Adrenal gland (tissue), 12 donors: ENCODE measurements around the gene MRM1. TPM values are rescaled to one million over a fixed set of nuclear protein-coding genes. Genes with fewer than 3 reads are reported as not detected.

Experiments used
- DNase-seq, 7 donors: peaks; one replicate each; pipeline ENCODE4 v3.0.0-alpha.2; 2019 to 2020
- H3K27ac ChIP-seq, 5 donors: fragments of 200-600 bp; sonication (generic) in 4 of 5; 1 replicate in 3 of 5; 2 replicates in 2 of 5; pipeline versions ENCODE4 v1.5.1 to v1.8.0; 2016 to 2020; ENCODE audit warnings: mild to moderate bottlenecking in 1 of 5
- H3K27me3 ChIP-seq: fragments of 200-600 bp; 2 replicates; pipeline ENCODE4 v1.8.0; 2021
- H3K36me3 ChIP-seq, 2 donors: fragments of 200-600 bp; replicated peaks in 1 of 2; 1 replicate in 1 of 2; 2 replicates in 1 of 2; pipeline versions ENCODE4 v1.5.1 to v1.8.0; 2018 to 2022
- H3K4me1 ChIP-seq, 2 donors: fragments of 200-600 bp; replicated peaks in 1 of 2; 1 replicate in 1 of 2; 2 replicates in 1 of 2; pipeline versions ENCODE4 v1.5.1 to v1.8.0; 2018 to 2021
- H3K4me3 ChIP-seq, 4 donors: fragments of 200-600 bp; sonication (generic) in 3 of 4; one replicate each; pipeline ENCODE4 v1.5.1; 2016 to 2018
- H3K9me3 ChIP-seq, 3 donors: fragments of 200-600 bp; sonication (generic) in 1 of 3; replicated peaks in 1 of 3; 1 replicate in 2 of 3; 2 replicates in 1 of 3; pipeline versions ENCODE4 v1.5.1 to v1.8.0; 2016 to 2021
- POLR2A ChIP-seq, 2 donors: fragments of 450-650 bp; IDR thresholded peaks; one replicate each; pipeline ENCODE4 v1.6.1; 2017; ENCODE audit warnings: antibody characterized with exemption in 2 of 2, mild to moderate bottlenecking in 2 of 2, moderate library complexity in 1 of 2
- WGBS, 4 donors: extraction: QIAGEN DNeasy Blood & Tissue Kit in 2 of 4; methylation state at CpG; one replicate each; pipeline versions ENCODE4 v1.1.5 to v1.1.7; 2013 to 2017; 5-methylcytosine and 5-hydroxymethylcytosine counted together
- intact Hi-C, 2 donors: fragments of 100-400 bp; cut with DNase I; formaldehyde crosslinking; loops; one replicate each; pipeline versions ENCODE4 v1.14.1 to v1.15.0; 2022 to 2023
- polyA plus RNA-seq, 3 donors: library from polyadenylated mRNA; stranded (reverse); fragments of 200-250 nt in 2 of 3; fragments of 350-450 nt in 1 of 3; fragmentation: Illumina TruSeq in 1 of 3; extraction: RNeasy Lipid Tissue Mini Kit (QIAGEN cat#74804) in 1 of 3; gene quantifications; one replicate each; pipeline ENCODE4 v1.2.3, GENCODE V29; 2013 to 2014
- total RNA-seq, 9 donors: library from RNA; depleted of rRNA in 4 of 9; stranded (reverse); fragments of >200 nt in 4 of 9; fragments of 120-200 nt in 1 of 9; fragmentation: NEBNext Ultra II Directional in 1 of 9; extraction: Animal tissue kit (Norgen Biotek cat#: 25700) in 1 of 9; gene quantifications; one replicate each; pipeline versions ENCODE4 v1.1.0 to v1.2.4, GENCODE V29; 2013 to 2023
- TF ChIP-seq, protein P1 (sequence below), 6 experiments: fragments of 450-650 bp in 4 of 6; fragments of 200-600 bp in 2 of 6; sonication (generic) in 1 of 6; IDR thresholded peaks; 1 replicate in 5 of 6; 2 replicates in 1 of 6; pipeline versions ENCODE4 v1.5.1 to v1.8.0; 2016 to 2021; ENCODE audit warnings: antibody characterized with exemption in 6 of 6, mild to moderate bottlenecking in 2 of 6, moderate library complexity in 1 of 6
- donor health status: healthy with polysubstance abuse.
- donor health status: Bipolar disorder and iron deficiency.
- donor health status: DM: yes; HTN: yes; CAD: no.
- donor health status: DM: no; HTN: no; CAD: no.
- donor health status: DM: no; HTN: no; CAD: no.
- donor health status: DM: yes; HTN: yes; CAD: no.

The MRM1 gene
- total and polyA plus RNA-seq, 12 donors: 5.2 to 18.5 (median 9.7) TPM

DNA sequence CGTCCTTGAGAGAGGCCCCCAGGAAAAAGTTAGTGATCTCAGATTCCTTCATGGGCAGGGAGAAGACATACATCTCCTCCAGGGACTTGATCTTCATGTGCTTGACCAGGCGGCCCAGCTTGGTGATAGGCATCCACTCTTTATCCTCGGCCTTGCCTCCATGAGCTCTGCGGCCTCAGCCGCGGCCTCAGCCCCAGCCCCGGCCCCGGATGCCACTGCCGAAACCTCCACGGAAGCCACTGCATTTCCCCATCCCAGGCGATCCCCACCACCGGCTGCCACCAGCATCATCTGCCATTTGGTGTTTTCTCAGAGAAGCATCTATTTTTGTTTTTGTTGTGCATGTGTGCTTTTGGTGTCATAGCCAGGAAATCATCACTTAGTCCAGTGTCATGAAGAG is 26.4 kb upstream of the MRM1 start:
- H3K9me3 ChIP-seq: no peaks in the 10 kb centered on the region
- H3K27ac ChIP-seq: no peak overlapping the region
- no peak for DNase-seq
- peaks cover 0 to 67% of the 10 kb centered on the region in 2 donors for H3K36me3 ChIP-seq
- no peak overlapping the region for H3K4me3 ChIP-seq
- TF ChIP-seq POLR2A (IDR thresholded peaks at IDR 0.05): no peak
- TF ChIP-seq, protein P1, sequence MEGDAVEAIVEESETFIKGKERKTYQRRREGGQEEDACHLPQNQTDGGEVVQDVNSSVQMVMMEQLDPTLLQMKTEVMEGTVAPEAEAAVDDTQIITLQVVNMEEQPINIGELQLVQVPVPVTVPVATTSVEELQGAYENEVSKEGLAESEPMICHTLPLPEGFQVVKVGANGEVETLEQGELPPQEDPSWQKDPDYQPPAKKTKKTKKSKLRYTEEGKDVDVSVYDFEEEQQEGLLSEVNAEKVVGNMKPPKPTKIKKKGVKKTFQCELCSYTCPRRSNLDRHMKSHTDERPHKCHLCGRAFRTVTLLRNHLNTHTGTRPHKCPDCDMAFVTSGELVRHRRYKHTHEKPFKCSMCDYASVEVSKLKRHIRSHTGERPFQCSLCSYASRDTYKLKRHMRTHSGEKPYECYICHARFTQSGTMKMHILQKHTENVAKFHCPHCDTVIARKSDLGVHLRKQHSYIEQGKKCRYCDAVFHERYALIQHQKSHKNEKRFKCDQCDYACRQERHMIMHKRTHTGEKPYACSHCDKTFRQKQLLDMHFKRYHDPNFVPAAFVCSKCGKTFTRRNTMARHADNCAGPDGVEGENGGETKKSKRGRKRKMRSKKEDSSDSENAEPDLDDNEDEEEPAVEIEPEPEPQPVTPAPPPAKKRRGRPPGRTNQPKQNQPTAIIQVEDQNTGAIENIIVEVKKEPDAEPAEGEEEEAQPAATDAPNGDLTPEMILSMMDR (IDR thresholded peaks at IDR 0.05): no peak
- H3K27me3 ChIP-seq: no peaks in the 10 kb centered on the region
- intact Hi-C loops: no loop called here
- peaks cover 0 to 9% of the 10 kb centered on the region in 2 donors for H3K4me1 ChIP-seq
- WGBS, 4 donors: 94 to 98% (median 96%) methylated on average over 12 of the region's 12 CpGs

DNA sequence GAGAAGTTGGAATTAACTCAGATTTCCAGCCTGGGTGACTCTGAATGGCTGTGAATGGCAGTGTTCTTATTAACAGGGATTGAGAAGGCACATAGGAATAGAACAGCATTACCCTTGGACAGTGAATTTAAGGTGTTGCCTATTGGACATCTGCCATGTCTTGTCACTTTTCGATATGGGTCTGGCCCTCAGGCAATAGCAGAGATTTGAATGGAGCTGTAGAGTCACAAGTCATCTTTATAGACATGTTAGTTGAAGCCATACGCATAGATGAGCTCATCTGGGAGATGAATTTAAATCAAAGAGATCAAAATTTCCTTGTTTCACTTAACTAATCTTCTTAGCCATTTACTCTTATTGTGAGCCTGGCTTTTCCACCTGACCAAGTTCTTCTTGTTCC is 24.6 kb upstream of the MRM1 start:
- no peak for DNase-seq
- no peaks in the 10 kb centered on the region for H3K9me3 ChIP-seq
- no peak for TF ChIP-seq POLR2A (IDR thresholded peaks at IDR 0.05)
- TF ChIP-seq, protein P1 (IDR thresholded peaks at IDR 0.05): no peak
- H3K4me1 ChIP-seq: peaks cover 0 to 9% of the 10 kb centered on the region in 2 donors
- H3K27me3 ChIP-seq: no peaks in the 10 kb centered on the region
- WGBS, 4 donors: 54 to 84% (median 78%) methylated on average over 2 of the region's 2 CpGs
- no peak overlapping the region for H3K27ac ChIP-seq
- intact Hi-C loops: no loop called here
- peaks cover 0 to 67% of the 10 kb centered on the region in 2 donors for H3K36me3 ChIP-seq
- H3K4me3 ChIP-seq: no peak overlapping the region

DNA sequence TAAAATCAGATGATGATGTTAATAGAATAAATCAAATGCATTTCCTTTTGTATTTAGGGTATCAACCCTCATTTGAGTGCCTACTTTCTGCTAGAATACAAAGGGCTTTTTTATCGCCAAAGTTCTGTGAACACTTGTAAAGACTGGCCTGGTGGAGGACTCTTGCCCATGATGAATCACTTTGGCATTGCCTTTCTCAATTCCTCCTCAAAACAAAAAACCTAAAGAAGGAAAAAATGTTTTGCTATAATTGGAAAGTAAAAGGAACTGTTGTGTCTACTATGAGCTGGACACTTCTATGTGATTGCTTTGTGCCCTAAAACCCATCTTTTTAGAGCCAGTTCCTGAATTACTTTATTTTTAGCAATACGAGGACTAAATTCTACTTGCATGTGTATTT is 22.7 kb upstream of the MRM1 start:
- H3K9me3 ChIP-seq: no peaks in the 10 kb centered on the region
- H3K4me1 ChIP-seq: peaks cover 0 to 9% of the 10 kb centered on the region in 2 donors
- DNase-seq: no peak
- WGBS, 4 donors: 84 to 88% (median 87%) methylated on average over 2 of the region's 2 CpGs
- no peaks in the 10 kb centered on the region for H3K27me3 ChIP-seq
- intact Hi-C loops: no loop called here
- H3K4me3 ChIP-seq: no peak overlapping the region
- no peak overlapping the region for H3K27ac ChIP-seq
- TF ChIP-seq POLR2A (IDR thresholded peaks at IDR 0.05): no peak
- TF ChIP-seq, protein P1 (IDR thresholded peaks at IDR 0.05): no peak
- H3K36me3 ChIP-seq: peaks cover 0 to 78% of the 10 kb centered on the region in 2 donors

DNA sequence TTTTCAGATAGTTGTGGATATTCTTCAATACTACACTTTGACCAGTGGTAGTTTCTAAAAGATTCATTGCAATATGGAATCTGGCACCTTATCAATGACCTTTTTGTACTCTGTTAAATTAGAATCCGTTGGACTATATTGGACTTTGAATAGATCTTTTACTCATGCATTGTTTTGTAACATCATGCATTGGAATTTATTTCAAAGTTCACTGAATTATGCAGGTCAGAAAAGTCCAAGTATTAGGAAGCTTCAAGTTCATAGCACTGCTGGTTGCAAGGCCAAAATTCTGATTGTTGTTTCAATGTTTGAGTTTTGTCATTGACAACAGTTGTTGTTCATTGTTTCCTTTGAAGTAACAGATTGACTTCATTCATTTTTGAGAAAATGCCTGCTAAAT is 17.6 kb upstream of the MRM1 start:
- 35 to 64% (median 42%) methylated on average over 1 of the region's 1 CpG for WGBS, 4 donors
- TF ChIP-seq, protein P1 (IDR thresholded peaks at IDR 0.05): no peak
- no peak for TF ChIP-seq POLR2A (IDR thresholded peaks at IDR 0.05)
- Histone ChIP-seq H3K27me3 (no peaks in the 10 kb centered on the region), H3K9me3 (no peaks in the 10 kb centered on the region), H3K36me3 (peaks cover 0 to 99% of the 10 kb centered on the region in 2 donors), H3K4me1 (no peaks in the 10 kb centered on the region), H3K4me3 (no peak overlapping the region), H3K27ac (no peak overlapping the region)
- intact Hi-C loops: no loop called here
- DNase-seq: no peak
